DOHH2 (cell line): Measurements from ENCODE around the gene WARS2.

Source experiments
- H3F3A ChIP-seq: fragments of 200-600 bp; sonication (generic), shearing (Covaris generic); 2 replicates; pipeline ENCODE4 v1.6.0; 2016; ENCODE audit warnings: antibody characterized with exemption, mild to moderate bottlenecking; ENCODE audit not compliant: control insufficient read depth, insufficient read depth
- H3K27ac ChIP-seq: fragments of 200-600 bp; sonication (generic); 2 replicates; pipeline ENCODE4 v1.5.1; 2014; ENCODE audit warnings: low read depth, mild to moderate bottlenecking, low read length, moderate library complexity
- H3K27me3 ChIP-seq: fragments of 200-600 bp; sonication (generic); 2 replicates; pipeline ENCODE4 v1.6.1; 2014; ENCODE audit warnings: mild to moderate bottlenecking, low read length, mixed read lengths; ENCODE audit not compliant: control insufficient read depth
- H3K36me3 ChIP-seq: fragments of 200-600 bp; sonication (generic); 2 replicates; pipeline ENCODE4 v1.6.1; 2014; ENCODE audit warnings: mild to moderate bottlenecking, low read length, moderate library complexity, mixed read lengths; ENCODE audit not compliant: control insufficient read depth
- H3K4me1 ChIP-seq: fragments of 200-600 bp; sonication (generic); 2 replicates; pipeline ENCODE4 v1.6.1; 2014; ENCODE audit warnings: mild to moderate bottlenecking, low read length, mixed read lengths; ENCODE audit not compliant: control insufficient read depth
- H3K4me2 ChIP-seq: fragments of 200-600 bp; sonication (generic); 2 replicates; pipeline ENCODE4 v1.6.0; 2014; ENCODE audit warnings: mild to moderate bottlenecking, low read length, moderate library complexity
- H3K4me3 ChIP-seq: fragments of 200-600 bp; sonication (generic); 2 replicates; pipeline ENCODE4 v1.5.1; 2014; ENCODE audit warnings: mild to moderate bottlenecking, low read length, mixed read lengths
- H3K79me2 ChIP-seq: fragments of 200-600 bp; sonication (generic); 2 replicates; pipeline ENCODE4 v1.6.1; 2014; ENCODE audit warnings: mild to moderate bottlenecking, low read length, mixed read lengths; ENCODE audit not compliant: control insufficient read depth
- H3K9me2 ChIP-seq: fragments of 200-600 bp; sonication (generic); replicated peaks from 2 replicates; pipeline ENCODE4 v1.6.1; 2014; ENCODE audit warnings: mild to moderate bottlenecking, low read length, mixed read lengths; ENCODE audit not compliant: control insufficient read depth
- H3K9me3 ChIP-seq: fragments of 200-600 bp; sonication (generic); 2 replicates; pipeline ENCODE4 v1.6.1; 2014; ENCODE audit warnings: antibody characterized with exemption, low read length, mixed read lengths; ENCODE audit not compliant: control insufficient read depth, insufficient read depth
- H4K20me1 ChIP-seq: fragments of 200-600 bp; sonication (generic); 2 replicates; pipeline ENCODE4 v1.6.0; 2014; ENCODE audit warnings: low read depth, mild to moderate bottlenecking, antibody characterized with exemption, low read length, moderate library complexity; ENCODE audit not compliant: control insufficient read depth, insufficient read depth
- EZH2phosphoT487 ChIP-seq: fragments of 200-600 bp; sonication (generic); IDR thresholded peaks from 2 replicates; pipeline ENCODE4 v1.6.1; 2017; ENCODE audit warnings: borderline replicate concordance, mild to moderate bottlenecking, antibody characterized with exemption, low read length, moderate library complexity, mixed read lengths
- TF ChIP-seq, protein P1 (sequence below): fragments of 200-600 bp; sonication (generic); IDR thresholded peaks from one replicate; pipeline ENCODE4 v1.5.1; 2014; ENCODE audit warnings: antibody characterized with exemption, mild to moderate bottlenecking, low read depth, low read length; ENCODE audit not compliant: poor library complexity, severe bottlenecking

Gene WARS2

DNA sequence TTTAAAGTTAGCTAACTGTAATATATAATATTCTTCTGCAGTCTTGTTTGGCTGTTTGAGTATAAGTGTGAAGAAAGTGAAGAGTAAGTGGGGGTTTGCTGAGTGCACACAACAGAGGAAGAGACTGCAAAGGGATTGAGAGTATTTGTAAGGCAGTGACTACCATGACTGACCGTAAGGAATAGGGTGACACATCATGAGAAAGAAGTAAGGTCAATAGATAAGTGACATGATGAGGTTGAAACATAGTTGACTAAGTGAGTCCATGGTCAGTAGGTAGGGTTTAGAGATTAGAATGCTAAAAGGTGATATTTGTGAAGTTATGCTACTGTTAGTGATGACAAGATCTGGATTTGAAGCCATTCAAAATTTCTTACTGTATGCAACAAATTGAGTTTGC is 27.7 kb downstream of the WARS2 start:
- H3K9me3 ChIP-seq, result no peaks in the 10 kb centered on the region
- no peaks in the 10 kb centered on the region for H3K27me3 ChIP-seq
- no peak overlapping the region for H3K27ac ChIP-seq
- no peaks in the 10 kb centered on the region for H3K9me2 ChIP-seq
- H3K4me3 ChIP-seq, result no peak overlapping the region
- TF ChIP-seq, protein P1, sequence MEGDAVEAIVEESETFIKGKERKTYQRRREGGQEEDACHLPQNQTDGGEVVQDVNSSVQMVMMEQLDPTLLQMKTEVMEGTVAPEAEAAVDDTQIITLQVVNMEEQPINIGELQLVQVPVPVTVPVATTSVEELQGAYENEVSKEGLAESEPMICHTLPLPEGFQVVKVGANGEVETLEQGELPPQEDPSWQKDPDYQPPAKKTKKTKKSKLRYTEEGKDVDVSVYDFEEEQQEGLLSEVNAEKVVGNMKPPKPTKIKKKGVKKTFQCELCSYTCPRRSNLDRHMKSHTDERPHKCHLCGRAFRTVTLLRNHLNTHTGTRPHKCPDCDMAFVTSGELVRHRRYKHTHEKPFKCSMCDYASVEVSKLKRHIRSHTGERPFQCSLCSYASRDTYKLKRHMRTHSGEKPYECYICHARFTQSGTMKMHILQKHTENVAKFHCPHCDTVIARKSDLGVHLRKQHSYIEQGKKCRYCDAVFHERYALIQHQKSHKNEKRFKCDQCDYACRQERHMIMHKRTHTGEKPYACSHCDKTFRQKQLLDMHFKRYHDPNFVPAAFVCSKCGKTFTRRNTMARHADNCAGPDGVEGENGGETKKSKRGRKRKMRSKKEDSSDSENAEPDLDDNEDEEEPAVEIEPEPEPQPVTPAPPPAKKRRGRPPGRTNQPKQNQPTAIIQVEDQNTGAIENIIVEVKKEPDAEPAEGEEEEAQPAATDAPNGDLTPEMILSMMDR, result no peak
- no peak for TF ChIP-seq EZH2phosphoT487
- no peaks in the 10 kb centered on the region; the same call in 1 of the 2 replicates for H3K79me2 ChIP-seq
- no peaks in the 10 kb centered on the region for H3K36me3 ChIP-seq
- no peaks in the 10 kb centered on the region for H4K20me1 ChIP-seq
- no peak overlapping the region for H3K4me2 ChIP-seq
- H3K4me1 ChIP-seq, result no peaks in the 10 kb centered on the region
- H3F3A ChIP-seq, result no peaks in the 10 kb centered on the region

DNA sequence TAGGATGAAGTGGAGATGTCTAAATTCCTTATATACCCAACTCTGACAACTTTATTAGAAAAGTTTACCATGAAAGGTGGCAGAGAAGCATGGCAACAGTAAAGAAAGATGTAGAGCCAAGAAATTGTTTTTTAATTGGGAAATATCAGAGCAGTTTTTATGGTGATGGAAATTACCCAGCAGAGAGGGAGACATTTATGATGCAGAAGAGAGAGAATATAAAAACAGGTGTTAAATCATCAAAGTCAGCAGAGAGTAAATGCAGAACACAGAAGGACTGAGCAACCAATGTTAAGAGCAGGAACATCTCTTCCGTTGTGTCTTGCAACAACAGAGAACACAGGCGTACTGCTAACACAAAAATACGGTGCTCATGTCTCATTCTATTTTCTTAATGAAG is 28.2 kb downstream of the WARS2 start:
- H4K20me1 ChIP-seq, result no peaks in the 10 kb centered on the region
- no peaks in the 10 kb centered on the region for H3K4me1 ChIP-seq
- H3K79me2 ChIP-seq, result no peaks in the 10 kb centered on the region; the same call in 1 of the 2 replicates
- H3K27ac ChIP-seq, result no peak overlapping the region
- no peaks in the 10 kb centered on the region for H3K9me2 ChIP-seq
- H3K27me3 ChIP-seq, result no peaks in the 10 kb centered on the region
- H3F3A ChIP-seq, result no peaks in the 10 kb centered on the region
- no peaks in the 10 kb centered on the region for H3K9me3 ChIP-seq
- TF ChIP-seq EZH2phosphoT487, result no peak
- TF ChIP-seq, protein P1, result no peak
- H3K4me3 ChIP-seq, result no peak overlapping the region
- H3K36me3 ChIP-seq, result no peaks in the 10 kb centered on the region
- no peak overlapping the region for H3K4me2 ChIP-seq

DNA sequence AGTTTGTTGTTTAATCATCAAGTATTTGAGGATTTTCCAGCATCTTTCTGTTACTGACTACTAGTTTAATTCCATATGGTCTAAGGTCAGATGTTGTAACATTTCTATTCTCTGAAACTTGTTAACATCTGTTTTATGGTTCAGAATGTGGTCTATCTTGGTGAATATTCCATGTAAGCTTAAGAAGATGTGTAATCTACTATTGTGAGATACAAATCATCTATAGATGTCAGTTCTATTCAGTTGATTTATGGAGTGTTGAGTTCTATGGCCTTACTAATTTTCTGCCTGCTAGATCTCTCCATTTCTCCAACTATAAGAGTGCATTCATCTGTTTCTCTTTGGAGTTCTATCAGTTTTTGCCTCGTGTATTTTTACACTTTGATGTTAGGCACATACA is 31.5 kb downstream of the WARS2 start:
- no peak overlapping the region for H3K4me2 ChIP-seq
- H3K9me3 ChIP-seq, result no peaks in the 10 kb centered on the region
- TF ChIP-seq, protein P1, result no peak
- no peak for TF ChIP-seq EZH2phosphoT487
- H3K36me3 ChIP-seq, result no peaks in the 10 kb centered on the region
- H3K79me2 ChIP-seq, result no peaks in the 10 kb centered on the region
- no peaks in the 10 kb centered on the region for H3K9me2 ChIP-seq
- H3K4me1 ChIP-seq, result no peaks in the 10 kb centered on the region
- no peaks in the 10 kb centered on the region for H3K27me3 ChIP-seq
- no peaks in the 10 kb centered on the region for H4K20me1 ChIP-seq
- H3K4me3 ChIP-seq, result no peak overlapping the region
- no peaks in the 10 kb centered on the region for H3F3A ChIP-seq
- no peak overlapping the region for H3K27ac ChIP-seq

DNA sequence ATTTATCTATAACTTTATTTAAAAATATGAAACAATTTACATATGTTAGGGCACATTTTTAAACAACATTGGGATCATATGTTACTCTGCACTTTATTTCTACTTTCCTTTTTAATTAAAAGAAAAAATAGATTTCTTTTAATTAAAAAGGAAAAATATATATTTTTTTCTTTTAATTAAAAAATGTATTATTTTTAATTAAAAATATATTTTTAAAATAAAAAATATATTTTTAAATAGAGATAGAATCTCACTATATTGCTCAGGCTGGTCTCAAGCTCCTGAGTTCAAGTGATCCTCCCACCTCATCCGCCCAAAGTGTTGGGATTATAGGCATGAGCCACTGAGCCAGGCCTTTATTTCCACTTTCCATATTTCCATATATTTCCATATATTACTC is 36.7 kb downstream of the WARS2 start:
- H4K20me1 ChIP-seq, result no peaks in the 10 kb centered on the region
- H3K4me1 ChIP-seq, result no peaks in the 10 kb centered on the region
- no peak overlapping the region for H3K4me3 ChIP-seq
- no peaks in the 10 kb centered on the region for H3K9me3 ChIP-seq
- no peaks in the 10 kb centered on the region for H3K9me2 ChIP-seq
- no peak overlapping the region for H3K4me2 ChIP-seq
- H3K27ac ChIP-seq, result no peak overlapping the region
- H3K27me3 ChIP-seq, result no peaks in the 10 kb centered on the region
- no peaks in the 10 kb centered on the region for H3K79me2 ChIP-seq
- no peaks in the 10 kb centered on the region for H3K36me3 ChIP-seq
- TF ChIP-seq, protein P1, result no peak
- TF ChIP-seq EZH2phosphoT487, result no peak
- no peaks in the 10 kb centered on the region for H3F3A ChIP-seq
